WTC11 (cell line): ENCODE data around the gene TLX2. TPM values are rescaled to one million over a fixed set of nuclear protein-coding genes. Genes with fewer than 3 reads are reported as not detected.
A peak's percentile ranks its signal among the peaks of the same experiment; 100 is the strongest.

Experiments used
- ARID4B ChIP-seq: sonication (generic); formaldehyde crosslinking; IDR thresholded peaks from 2 replicates; pipeline ENCODE4 v1.8.0; 2023; ENCODE audit warnings: missing genetic modification reagents, mild to moderate bottlenecking, borderline replicate concordance
- ATF2 ChIP-seq: sonication (generic); formaldehyde crosslinking; IDR thresholded peaks from 2 replicates; pipeline ENCODE4 v1.8.1; 2022; ENCODE audit warnings: low read depth, missing genetic modification reagents, borderline replicate concordance
- CTCF ChIP-seq: fragments of 200-600 bp; IDR thresholded peaks from 2 replicates; pipeline ENCODE4 v1.8.0; 2022; ENCODE audit warnings: antibody characterized with exemption
- EMX1 ChIP-seq: fragments of 250-450 bp; sonication (Bioruptor Pico); IDR thresholded peaks from 2 replicates; pipeline ENCODE4 v1.8.0; 2021; ENCODE audit warnings: mild to moderate bottlenecking
- ERG ChIP-seq: fragments of 250-450 bp; sonication (Bioruptor Pico); IDR thresholded peaks from 2 replicates; pipeline ENCODE4 v1.8.0; 2021; ENCODE audit warnings: mild to moderate bottlenecking
- PRDM15 ChIP-seq: sonication (generic); formaldehyde crosslinking; IDR thresholded peaks from 2 replicates; pipeline ENCODE4 v1.8.0; 2022; ENCODE audit warnings: missing genetic modification reagents
- TEAD1 ChIP-seq: sonication (generic); formaldehyde crosslinking; IDR thresholded peaks from 2 replicates; pipeline ENCODE4 v1.8.0; 2022; ENCODE audit warnings: mild to moderate bottlenecking, missing genetic modification reagents
- TEAD4 ChIP-seq: sonication (generic); formaldehyde crosslinking; IDR thresholded peaks from 2 replicates; pipeline ENCODE4 v1.8.0; 2022; ENCODE audit warnings: mild to moderate bottlenecking, missing genetic modification reagents
- USF1 ChIP-seq: sonication (generic); formaldehyde crosslinking; IDR thresholded peaks from 2 replicates; pipeline ENCODE4 v1.8.0; 2022; ENCODE audit warnings: mild to moderate bottlenecking, missing genetic modification reagents
- USF2 ChIP-seq: sonication (generic); formaldehyde crosslinking; IDR thresholded peaks from 2 replicates; pipeline ENCODE4 v1.8.1; 2023; ENCODE audit warnings: mild to moderate bottlenecking, missing genetic modification reagents, moderate library complexity
- ZNF512 ChIP-seq: sonication (generic); formaldehyde crosslinking; IDR thresholded peaks from 2 replicates; pipeline ENCODE4 v1.8.1; 2022; ENCODE audit warnings: missing genetic modification reagents, borderline replicate concordance
- total RNA-seq: library from RNA; stranded (reverse); gene quantifications from 3 replicates; pipeline ENCODE4 v1.2.3, GENCODE V29; 2021

The TLX2 gene
- total RNA-seq, 1 experiment from 2014 or later: 0.26 TPM

GRCh38 chr2:74515271-74515980 lies 1.2 kb downstream of the TLX2 start (continued):
- TF ChIP-seq ATF2 (CRISPR knock-in tag) (no peak), USF1 (CRISPR knock-in tag) (peak; percentile 47; the same call in 1 of the 2 replicates), USF2 (no peak), EMX1 (CRISPR knock-in tag) (no peak), PRDM15 (peak; percentile 91), TEAD1 (CRISPR knock-in tag) (peak; percentile 37; the same call in 1 of the 2 replicates), ZNF512 (CRISPR knock-in tag) (no peak), CTCF (no peak), ARID4B (CRISPR knock-in tag) (peak; percentile 14; the same call in 1 of the 2 replicates), TEAD4 (CRISPR knock-in tag) (peak; percentile 43; the same call in 1 of the 2 replicates), ERG (CRISPR knock-in tag) (no peak)
